Liver (tissue), 9 donors: ENCODE data around the gene BPTF. TPM values are rescaled to one million over a fixed set of nuclear protein-coding genes. Genes with fewer than 3 reads are reported as not detected.
"Not testable (repeated sequence)": the region's sequence is repeated elsewhere in the genome, so short reads cannot be mapped to it uniquely, and the experiment has no call there.

Source experiments
- DNase-seq: peaks from one replicate; pipeline ENCODE4 v3.0.0-alpha.2; 2017; ENCODE audit warnings: low spot score
- H3K27ac ChIP-seq, 2 donors: one replicate each; pipeline ENCODE4 v1.7.0; 2013; ENCODE audit warnings: inconsistent platforms in 2 of 2, low read length in 2 of 2, control low read depth in 1 of 2, low read depth in 1 of 2, mild to moderate bottlenecking in 1 of 2
- H3K27me3 ChIP-seq, 4 donors: one replicate each; pipeline versions ENCODE4 v1.6.1 to v1.7.0; 2013; ENCODE audit warnings: low read length in 3 of 4, inconsistent platforms in 1 of 4, mild to moderate bottlenecking in 1 of 4, moderate library complexity in 1 of 4; ENCODE audit not compliant: control insufficient read depth in 4 of 4, insufficient read depth in 4 of 4
- H3K36me3 ChIP-seq, 4 donors: one replicate each; pipeline versions ENCODE4 v1.6.1 to v1.7.0; 2013; ENCODE audit warnings: low read length in 3 of 4, mild to moderate bottlenecking in 3 of 4, low read depth in 1 of 4, moderate library complexity in 1 of 4; ENCODE audit not compliant: control insufficient read depth in 4 of 4, insufficient read depth in 3 of 4
- H3K4me1 ChIP-seq, 4 donors: one replicate each; pipeline versions ENCODE4 v1.6.1 to v1.7.0; 2013; ENCODE audit warnings: low read length in 3 of 4, mild to moderate bottlenecking in 3 of 4, moderate library complexity in 1 of 4; ENCODE audit not compliant: control insufficient read depth in 4 of 4, insufficient read depth in 4 of 4
- H3K4me3 ChIP-seq, 3 donors: one replicate each; pipeline versions ENCODE4 v1.6.1 to v1.7.0; 2013; ENCODE audit warnings: low read length in 3 of 3, control low read depth in 1 of 3, low read depth in 1 of 3, mild to moderate bottlenecking in 1 of 3
- H3K9ac ChIP-seq, 2 donors: one replicate each; pipeline ENCODE4 v1.7.0; 2013; ENCODE audit warnings: low read length in 2 of 2, mild to moderate bottlenecking in 2 of 2, moderate library complexity in 2 of 2, control low read depth in 1 of 2, low read depth in 1 of 2
- H3K9me3 ChIP-seq, 4 donors: one replicate each; pipeline versions ENCODE4 v1.6.1 to v1.7.0; 2013; ENCODE audit warnings: low read length in 3 of 4; ENCODE audit not compliant: control insufficient read depth in 4 of 4
- ATF3 ChIP-seq: IDR thresholded peaks from 2 replicates; pipeline ENCODE4 v1.6.1; 2016; ENCODE audit warnings: antibody characterized with exemption
- CTCF ChIP-seq: fragments of 150-350 bp; IDR thresholded peaks from 2 replicates; pipeline ENCODE4 v1.5.1; 2017; ENCODE audit warnings: improper control_type of control experiment, low read depth, low read length; ENCODE audit not compliant: missing input control
- EGR1 ChIP-seq, 2 donors: IDR thresholded peaks; 2 replicates each; pipeline ENCODE4 v1.6.1; 2016 to 2018; ENCODE audit warnings: antibody characterized with exemption in 2 of 2, low read depth in 2 of 2
- FOXA1 ChIP-seq: IDR thresholded peaks from 2 replicates; pipeline ENCODE4 v1.6.1; 2016; ENCODE audit warnings: antibody characterized with exemption
- HNF4A ChIP-seq, 2 donors: conservative IDR thresholded peaks; 2 replicates each; pipeline ENCODE4 v1.6.1; 2016; ENCODE audit warnings: antibody characterized with exemption in 2 of 2, mild to moderate bottlenecking in 2 of 2
- HNF4G ChIP-seq: IDR thresholded peaks from 2 replicates; pipeline ENCODE4 v1.6.1; 2016; ENCODE audit warnings: antibody characterized with exemption
- RAD21 ChIP-seq, 2 donors: IDR thresholded peaks; 2 replicates each; pipeline ENCODE4 v1.6.1; 2016; ENCODE audit warnings: antibody characterized with exemption in 2 of 2, mild to moderate bottlenecking in 2 of 2
- RXRA ChIP-seq, 2 donors: IDR thresholded peaks; 2 replicates each; pipeline ENCODE4 v1.6.1; 2017 to 2018; ENCODE audit warnings: antibody characterized with exemption in 2 of 2, mild to moderate bottlenecking in 1 of 2
- TAF1 ChIP-seq: conservative IDR thresholded peaks from 2 replicates; pipeline ENCODE4 v1.6.1; 2016; ENCODE audit warnings: antibody characterized with exemption, mild to moderate bottlenecking
- YY1 ChIP-seq: IDR thresholded peaks from 2 replicates; pipeline ENCODE4 v1.6.1; 2016; ENCODE audit warnings: antibody characterized with exemption, mild to moderate bottlenecking
- WGBS: extraction: QIAGEN DNeasy Blood & Tissue Kit; methylation state at CpG from one replicate; pipeline ENCODE4 v1.1.7; 2013; 5-methylcytosine and 5-hydroxymethylcytosine counted together
- polyA plus RNA-seq, 2 donors: library from polyadenylated mRNA; stranded (reverse) in 1 of 2; unstranded in 1 of 2; fragments of 200-250 nt in 1 of 2; fragments of >200 nt in 1 of 2; fragmentation: Nextera tagmentation in 1 of 2; extraction: Ambion mirVana in 1 of 2; gene quantifications; one replicate each; pipeline versions ENCODE4 v1.2.1 to v1.2.3, GENCODE V29; 2013 to 2015
- total RNA-seq, 2 donors: library from RNA; depleted of rRNA; stranded (reverse); fragments of >200 nt; gene quantifications; one replicate each; pipeline ENCODE4 v1.2.3, GENCODE V29; 2014
- donor health status: healthy.
- donor health status: healthy.
- donor health status: healthy.
- donor health status: healthy.
- donor health status: healthy.

The BPTF gene
- total and polyA plus RNA-seq, 4 donors: 8.1 to 51.7 (median 29.5) TPM

- TF ChIP-seq CTCF: no peak
- no peak for TF ChIP-seq FOXA1
- TF ChIP-seq EGR1 (IDR thresholded peaks at IDR 0.05; ENCODE audit: low read depth in 2 of 2): no peak
These were observed 6.9 kb upstream of the BPTF start (continued) for GRCh38 chr17:67818110-67819002.

GRCh38 chr17:67819722-67820121, 5.6 kb upstream of the BPTF start:
- no peak for DNase-seq
- no peaks in the 10 kb centered on the region for H3K27me3 ChIP-seq
- no peak overlapping the region for H3K4me3 ChIP-seq
- no peaks in the 10 kb centered on the region for H3K9me3 ChIP-seq
- 94% methylated on average over 5 of the region's 5 CpGs for WGBS
- peaks cover 0 to 3% (median 2%) of the 10 kb centered on the region in 4 donors for H3K4me1 ChIP-seq
- H3K27ac ChIP-seq: no peak overlapping the region
- no peak for TF ChIP-seq TAF1
- no peaks in the 10 kb centered on the region for H3K36me3 ChIP-seq
- no peak overlapping the region for H3K9ac ChIP-seq

GRCh38 chr17:67821871-67822367, 3.4 kb upstream of the BPTF start:
- DNase-seq: no peak
- Histone ChIP-seq H3K27ac (no peak overlapping the region), H3K27me3 (no peaks in the 10 kb centered on the region), H3K9ac (no peak overlapping the region), H3K4me3 (no peak overlapping the region), H3K36me3 (no peaks in the 10 kb centered on the region), H3K4me1 (peaks cover 0 to 7% (median 4%) of the 10 kb centered on the region in 4 donors), H3K9me3 (no peaks in the 10 kb centered on the region)
- TF ChIP-seq HNF4A (conservative IDR thresholded peaks at IDR 0.05) (no peak), FOXA1 (no peak), YY1 (no peak), RXRA (IDR thresholded peaks at IDR 0.05) (no peak), HNF4G (no peak), RAD21 (IDR thresholded peaks at IDR 0.05) (no peak), ATF3 (no peak)
- 91% methylated on average over 12 of the region's 12 CpGs for WGBS

GRCh38 chr17:67825627-67826601, 611 bp downstream of the BPTF start:
- H3K4me3 ChIP-seq: peak overlapping the region; percentile 95 to 99 (median 95)
- H3K9me3 ChIP-seq, H3K36me3 ChIP-seq, H3K27me3 ChIP-seq: not testable (repeated sequence)
- peaks cover 1 to 14% (median 12%) of the 10 kb centered on the region in 4 donors for H3K4me1 ChIP-seq
- under 1% methylated on average over 93 of the region's 94 CpGs for WGBS
- peak overlapping the region in 1 of 2 donors; percentile 71 for H3K9ac ChIP-seq
- peak overlapping the region; percentile 67 to 75 for H3K27ac ChIP-seq
- peak; percentile 68 for DNase-seq
